Limb (tissue), 2 donors: ENCODE measurements around the gene PRKAG1.

Experiments
- DNase-seq, 2 donors: peaks; one replicate each; pipeline ENCODE4 v3.0.0-alpha.2; 2016; ENCODE audit errors: extremely low spot score in 2 of 2

Gene PRKAG1

GRCh38 chr12:49031573-49032161, 13.1 kb upstream of the PRKAG1 start:
- peak in 1 of 2 donors; percentile 13 for DNase-seq

- DNase-seq, result no peak
These were observed 12.4 kb upstream of the PRKAG1 start for GRCh38 chr12:49030714-49031572.

GRCh38 chr12:49030119-49030518, 11.5 kb upstream of the PRKAG1 start:
- DNase-seq, result no peak

- no peak for DNase-seq
These were observed 10.2 kb upstream of the PRKAG1 start for GRCh38 chr12:49028666-49029275.

GRCh38 chr12:49027846-49028555, 9.4 kb upstream of the PRKAG1 start:
- no peak for DNase-seq

- no peak for DNase-seq
These were observed 8.3 kb upstream of the PRKAG1 start for GRCh38 chr12:49026678-49027480.

- DNase-seq, result no peak
These were observed 7.5 kb upstream of the PRKAG1 start for GRCh38 chr12:49026101-49026500.

- DNase-seq, result no peak
These were observed 6.9 kb upstream of the PRKAG1 start for GRCh38 chr12:49025463-49025862.

GRCh38 chr12:49024543-49024942, 6.0 kb upstream of the PRKAG1 start:
- DNase-seq, result no peak

GRCh38 chr12:49023812-49024211, 5.2 kb upstream of the PRKAG1 start:
- no peak for DNase-seq

GRCh38 chr12:49022558-49023178, 4.1 kb upstream of the PRKAG1 start:
- DNase-seq, result no peak

GRCh38 chr12:49021292-49021915, 2.8 kb upstream of the PRKAG1 start:
- DNase-seq, result no peak

GRCh38 chr12:49020441-49020840, 1.9 kb upstream of the PRKAG1 start:
- DNase-seq, result no peak

- no peak for DNase-seq
These were observed 1.1 kb upstream of the PRKAG1 start for GRCh38 chr12:49019443-49020324.

- no peak for DNase-seq
These were observed 499 bp upstream of the PRKAG1 start for GRCh38 chr12:49019120-49019430.

GRCh38 chr12:49017891-49018260, 700 bp downstream of the PRKAG1 start:
- peak in 1 of 2 donors; percentile 56 for DNase-seq

GRCh38 chr12:49015196-49015595, 3.4 kb downstream of the PRKAG1 start:
- no peak for DNase-seq

- DNase-seq, result no peak
These were observed 4.0 kb downstream of the PRKAG1 start for GRCh38 chr12:49014547-49014946.

- DNase-seq, result no peak
These were observed 5.1 kb downstream of the PRKAG1 start for GRCh38 chr12:49013428-49013827.
